HL-60/S4 (cell line): ENCODE measurements around the gene DUSP15.

ENCODE experiments used
- in situ Hi-C: fragments of 300-500 bp; cut with MboI; formaldehyde crosslinking; loops from 2 replicates; pipeline ENCODE4 v1.14.3; 2022; ENCODE audit warnings: low sequenced_read_pairs

DUSP15 gene

GRCh38 chr20:31841928-31842327 is 28.4 kb downstream of the DUSP15 start:
- in situ Hi-C loops: loop anchor here (25.0 kb wide), 1 partner anchor 820 kb away; the partner anchor contains the start of gene C20orf203

DNA sequence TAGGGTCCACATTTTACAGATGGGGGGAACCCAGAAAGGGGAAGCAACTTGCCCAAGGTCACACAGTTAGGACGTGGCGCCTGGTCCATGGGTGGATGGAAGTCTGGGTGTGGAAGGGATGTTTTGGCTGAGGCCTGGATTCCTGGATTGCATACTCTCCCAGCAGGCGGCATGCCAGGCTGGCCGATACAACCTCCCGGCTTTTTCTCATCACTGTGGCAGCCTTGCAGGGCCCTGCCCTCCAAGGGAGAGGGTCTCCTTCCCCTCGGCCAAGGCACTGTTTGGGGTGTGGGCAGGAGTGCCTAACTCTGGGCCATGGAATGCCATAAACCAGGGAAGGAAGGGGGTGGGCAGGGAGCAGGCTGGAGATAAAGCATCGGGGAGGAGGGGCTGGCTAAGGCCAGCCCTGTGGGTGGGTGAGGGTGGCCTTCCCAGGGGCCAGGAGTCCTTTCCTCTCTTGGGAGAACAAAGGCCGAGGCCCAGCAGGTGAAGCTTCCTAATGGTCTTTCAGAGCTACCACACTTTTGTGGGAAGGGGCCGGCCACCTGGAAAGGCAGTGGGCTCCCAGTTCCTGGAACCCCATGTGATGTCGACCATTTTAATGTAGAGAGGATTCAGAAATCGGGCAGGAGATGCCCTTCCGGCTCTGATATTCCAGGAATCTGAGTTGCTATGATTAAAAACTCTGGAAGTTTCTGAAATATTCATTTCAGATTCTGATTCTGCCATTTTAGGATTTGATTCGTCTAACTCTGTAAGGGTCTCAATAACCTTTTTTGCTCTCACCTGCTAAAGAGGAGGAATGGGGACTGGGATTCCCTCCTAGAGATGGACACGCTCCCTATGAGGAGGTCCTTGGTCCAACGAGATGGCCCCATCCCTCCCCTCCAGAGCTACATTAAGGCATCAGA is 29.2 kb downstream of the DUSP15 start:
- in situ Hi-C loops: loop anchor here (25.0 kb wide), 1 partner anchor 821 kb away; the partner anchor contains the start of gene C20orf203

DNA sequence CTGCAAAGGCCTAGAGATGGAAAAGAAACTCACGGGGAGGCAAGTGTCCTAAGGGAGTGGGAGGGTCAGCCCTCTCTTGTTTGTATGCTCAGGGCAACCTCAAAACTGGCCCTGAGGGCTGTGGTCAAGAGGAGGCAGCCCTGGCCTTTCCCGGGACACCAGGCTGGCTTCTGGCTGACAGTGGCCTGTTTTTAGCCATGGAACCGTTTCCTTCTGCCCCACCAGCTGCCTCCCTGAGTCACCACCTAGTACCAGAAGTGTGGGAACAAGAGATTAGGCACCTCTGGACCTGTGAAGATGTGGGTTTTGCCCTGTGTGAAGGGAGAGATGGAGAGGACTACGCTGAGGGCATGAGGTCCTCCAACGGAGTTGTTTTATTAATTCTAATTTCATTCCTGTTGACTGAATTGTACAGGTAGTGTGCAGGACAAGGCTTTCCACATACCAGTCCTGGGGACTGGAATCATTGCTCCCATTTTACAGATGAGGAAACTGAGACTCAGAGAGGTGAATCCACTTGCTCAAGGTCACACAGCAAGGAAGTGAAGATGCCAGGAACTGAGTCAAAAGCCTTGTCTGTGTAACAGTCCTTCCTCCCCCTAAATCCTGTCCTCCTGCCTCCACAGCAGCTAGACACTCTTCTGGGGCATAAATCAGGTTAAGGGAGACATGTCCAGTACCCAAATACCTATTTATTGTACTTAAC is 30.4 kb downstream of the DUSP15 start:
- in situ Hi-C loops: loop anchor here (25.0 kb wide), 1 partner anchor 822 kb away; the partner anchor contains the start of gene C20orf203

DNA sequence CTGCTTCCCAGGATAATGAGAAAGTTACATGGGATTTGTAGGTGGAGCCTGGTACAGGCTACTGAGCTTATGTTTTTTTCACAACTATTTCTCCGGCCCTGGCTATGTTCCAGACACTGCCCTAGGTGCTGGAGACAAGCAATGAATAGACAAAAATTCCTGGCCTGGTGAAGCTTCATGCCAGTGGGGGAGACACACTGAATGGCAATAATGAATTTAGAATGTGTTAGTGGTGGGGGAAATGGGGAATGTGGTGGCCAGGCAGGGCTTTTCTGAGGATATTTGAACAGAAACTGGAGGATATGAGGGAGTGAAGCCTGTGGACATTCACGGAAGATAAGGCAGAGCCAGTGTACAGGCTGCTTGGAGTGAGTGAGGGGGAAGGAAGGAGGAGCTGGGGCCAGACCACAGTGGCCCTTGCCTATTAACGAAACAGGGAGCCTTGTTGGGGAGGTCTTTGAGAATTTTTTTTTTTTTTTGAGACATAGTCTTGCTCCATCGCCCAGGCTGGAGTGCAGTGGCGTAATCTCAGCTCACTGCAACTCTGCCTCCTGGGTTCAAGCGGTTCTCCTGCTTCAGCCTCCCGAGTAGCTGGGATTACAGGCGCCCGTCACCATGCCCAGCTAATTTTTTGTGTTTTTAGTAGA is 31.6 kb downstream of the DUSP15 start:
- in situ Hi-C loops: loop anchor here (25.0 kb wide), 1 partner anchor 824 kb away; the partner anchor contains the start of gene C20orf203

DNA sequence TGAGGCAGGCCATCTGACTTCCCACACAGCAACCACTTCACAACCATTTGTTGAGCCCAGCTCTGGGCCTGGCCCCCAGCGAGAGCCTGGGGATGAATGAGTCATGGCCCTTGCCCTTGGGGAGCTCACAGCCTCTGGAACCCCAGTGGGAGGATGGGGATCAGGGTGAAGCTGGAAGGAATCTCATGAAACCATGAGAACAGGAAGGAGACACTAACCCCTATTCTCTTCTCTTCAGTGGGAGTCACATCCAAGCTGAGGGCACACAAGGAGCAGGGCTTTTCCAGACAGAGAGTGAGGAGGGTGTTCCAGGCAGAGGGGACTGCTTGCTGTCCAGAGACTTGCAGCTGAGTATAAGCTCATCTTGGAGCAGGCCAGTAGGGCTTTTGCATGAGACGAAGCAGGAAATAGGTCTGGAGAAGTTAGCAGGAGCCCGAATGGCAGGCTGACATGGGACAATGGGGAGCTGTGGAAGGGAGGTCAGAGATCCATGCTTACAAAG is 32.4 kb downstream of the DUSP15 start:
- in situ Hi-C loops: loop anchor here (25.0 kb wide), 1 partner anchor 824 kb away; the partner anchor contains the start of gene C20orf203

GRCh38 chr20:31836853-31837608 is 33.3 kb downstream of the DUSP15 start:
- in situ Hi-C loops: loop anchor here (25.0 kb wide), 1 partner anchor 825 kb away; the partner anchor contains the start of gene C20orf203

DNA sequence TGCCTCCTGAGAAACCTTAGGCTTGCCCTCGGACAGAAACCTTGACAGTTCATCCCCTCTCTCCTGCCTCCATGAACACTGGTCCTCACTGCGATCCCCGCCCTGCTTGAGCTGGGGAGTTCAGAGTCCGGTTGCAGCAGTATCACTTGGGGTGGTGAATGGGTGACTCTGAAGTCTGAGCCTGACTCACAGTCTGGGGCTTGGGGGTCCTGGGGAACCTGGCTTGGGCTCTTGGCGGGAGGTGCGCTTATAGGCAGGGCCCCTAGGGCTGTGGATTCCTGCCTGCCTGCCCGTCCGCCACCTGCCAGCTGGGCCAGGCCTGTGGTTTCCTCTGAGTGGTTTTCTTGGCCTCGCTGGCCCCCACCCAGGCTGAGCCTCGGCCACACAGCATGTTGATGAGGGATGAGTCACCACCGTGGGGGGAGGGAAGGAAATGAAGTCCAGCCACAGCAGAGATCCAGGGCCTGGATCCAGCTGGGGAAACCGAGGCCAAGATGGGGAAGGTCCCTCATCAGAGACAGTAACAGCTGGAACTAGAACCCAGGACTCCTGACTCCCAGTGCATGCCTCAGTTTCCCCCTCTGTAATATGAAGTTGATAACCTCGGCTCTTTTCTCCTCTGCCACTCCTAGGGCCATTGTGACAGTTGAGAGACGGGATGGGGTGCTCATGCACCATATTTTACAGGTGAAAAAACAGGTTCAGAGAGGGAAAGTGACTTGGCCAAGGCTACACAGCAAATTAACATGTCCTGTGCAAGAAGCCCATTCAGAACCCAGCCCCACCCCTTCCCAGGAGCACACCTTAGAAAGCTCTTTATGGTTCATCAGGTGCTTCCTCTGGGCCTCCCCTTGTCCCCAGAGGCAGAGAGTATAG is 34.1 kb downstream of the DUSP15 start:
- in situ Hi-C loops: loop anchor here (25.0 kb wide), 1 partner anchor 826 kb away; the partner anchor contains the start of gene C20orf203

- in situ Hi-C loops: loop anchor here (25.0 kb wide), 1 partner anchor 827 kb away; the partner anchor contains the start of gene C20orf203
Measured at GRCh38 chr20:31835554-31835953, 34.8 kb downstream of the DUSP15 start.

- in situ Hi-C loops: loop anchor here (25.0 kb wide), 1 partner anchor 828 kb away; the partner anchor contains the start of gene C20orf203
Measured at GRCh38 chr20:31833931-31834521, 36.3 kb downstream of the DUSP15 start.

DNA sequence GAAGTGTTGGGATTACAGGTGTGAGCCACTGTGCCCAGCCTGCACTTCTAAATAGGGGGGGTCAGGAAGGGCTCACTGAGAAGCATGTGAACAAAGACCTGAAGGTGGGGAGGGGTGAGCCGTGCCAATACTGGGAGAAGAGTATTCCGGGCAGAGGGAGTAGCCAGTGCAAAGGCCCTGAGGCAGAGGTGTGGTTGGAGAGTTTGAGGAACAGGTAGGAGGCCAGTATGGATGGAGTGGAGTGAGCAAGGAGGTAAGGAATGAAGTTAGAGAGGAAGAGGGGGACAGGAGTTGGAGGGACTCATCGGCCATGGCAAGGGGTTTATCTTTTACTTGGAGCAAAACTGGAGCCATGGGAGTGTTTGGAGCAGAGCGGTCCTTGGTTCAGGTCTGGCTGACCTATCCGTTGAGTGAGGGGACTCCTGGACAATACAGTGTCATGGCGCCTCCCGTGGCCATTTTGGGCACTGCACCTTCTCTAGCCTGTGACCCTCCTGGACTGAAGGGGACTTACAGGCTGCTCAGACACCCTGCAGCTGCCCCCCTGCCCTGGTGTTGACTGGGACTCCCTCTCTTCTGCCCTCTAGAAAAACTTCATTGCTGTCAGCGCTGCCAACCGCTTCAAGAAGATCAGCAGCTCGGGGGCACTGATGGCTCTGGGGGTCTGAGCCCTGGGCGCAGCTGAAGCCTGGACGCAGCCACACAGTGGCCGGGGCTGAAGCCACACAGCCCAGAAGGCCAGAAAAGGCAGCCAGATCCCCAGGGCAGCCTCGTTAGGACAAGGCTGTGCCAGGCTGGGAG is 37.0 kb downstream of the DUSP15 start:
- in situ Hi-C loops: loop anchor here (25.0 kb wide), 1 partner anchor 829 kb away; the partner anchor contains the start of gene C20orf203

GRCh38 chr20:31831771-31832306 is 38.5 kb downstream of the DUSP15 start:
- in situ Hi-C loops: loop anchor here (25.0 kb wide), 1 partner anchor 830 kb away; the partner anchor contains the start of gene C20orf203

DNA sequence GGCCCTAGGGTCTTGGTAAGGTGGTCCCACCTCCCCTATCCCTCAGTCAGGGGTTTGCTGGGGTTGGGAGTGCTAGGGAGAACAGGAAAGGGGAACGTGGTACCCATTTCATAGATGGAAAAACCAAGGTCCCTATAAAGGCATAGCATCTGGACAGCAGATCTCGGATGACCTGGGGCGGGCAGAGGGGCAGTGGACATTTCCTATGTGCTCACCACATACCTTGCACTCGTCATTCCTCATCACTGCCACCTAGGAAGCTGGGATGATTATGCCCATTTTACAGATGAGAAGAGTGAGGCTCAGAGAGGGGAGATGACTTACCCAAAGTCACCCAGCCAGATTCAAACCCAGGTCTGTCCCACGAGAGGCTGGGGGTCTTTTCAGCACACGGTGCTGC is 39.1 kb downstream of the DUSP15 start:
- in situ Hi-C loops: loop anchor here (25.0 kb wide), 1 partner anchor 831 kb away; the partner anchor contains the start of gene C20orf203

- in situ Hi-C loops: loop anchor here (25.0 kb wide), 1 partner anchor 832 kb away; the partner anchor contains the start of gene C20orf203
Measured at GRCh38 chr20:31830406-31830981, 39.8 kb downstream of the DUSP15 start.

DNA sequence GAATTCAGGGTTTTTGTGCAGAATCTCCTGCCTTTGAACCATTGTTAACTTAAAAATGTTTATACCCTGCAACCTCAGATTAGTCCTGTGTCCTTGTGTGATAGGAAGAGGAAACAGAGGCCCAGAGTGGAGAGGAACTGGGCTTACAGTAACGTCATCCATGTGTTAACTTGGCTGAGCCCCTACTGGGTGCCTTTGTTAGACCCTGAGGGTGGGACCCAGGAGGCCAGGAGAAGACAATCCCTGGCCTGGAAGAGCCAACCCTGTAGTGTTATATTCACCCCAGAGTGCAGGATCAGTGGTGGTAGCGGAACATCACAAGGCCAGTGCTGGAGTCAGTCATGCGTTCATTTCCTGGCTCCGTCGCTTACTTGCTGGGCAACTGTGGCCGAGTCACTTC is 40.6 kb downstream of the DUSP15 start:
- in situ Hi-C loops: loop anchor here (10.0 to 25.0 kb wide), 2 partner anchors 195 to 833 kb away; partner anchors contain the start of gene C20orf203

DNA sequence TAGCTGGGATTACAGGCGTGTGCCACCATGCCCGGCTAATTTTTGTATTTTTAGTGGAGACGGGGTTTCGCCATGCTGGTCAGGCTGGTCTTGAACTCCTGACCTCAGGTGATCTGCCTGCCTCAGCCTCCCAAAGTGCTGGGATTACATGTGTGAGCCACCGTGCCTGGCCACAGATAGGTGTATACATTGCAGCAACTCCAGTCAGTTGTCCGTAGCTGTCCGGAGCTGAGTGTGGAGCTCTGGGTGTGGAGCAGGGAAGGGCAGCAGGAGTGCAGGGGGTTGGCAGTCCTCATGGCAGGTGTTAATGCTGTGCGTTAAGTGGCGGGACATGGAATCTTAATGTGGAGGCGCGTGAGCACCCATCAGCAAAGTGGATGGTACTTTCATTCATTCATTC is 42.3 kb downstream of the DUSP15 start:
- in situ Hi-C loops: loop anchor here (10.0 to 25.0 kb wide), 2 partner anchors 197 to 834 kb away; partner anchors contain the start of gene C20orf203

GRCh38 chr20:31827059-31827458 is 43.3 kb downstream of the DUSP15 start:
- in situ Hi-C loops: loop anchor here (10.0 to 25.0 kb wide), 2 partner anchors 198 to 835 kb away; partner anchors contain the start of gene C20orf203
